Fibroblast of villous mesenchyme (primary cell): ENCODE measurements around the gene HMGCS1. TPM values are rescaled to one million over a fixed set of nuclear protein-coding genes. Genes with fewer than 3 reads are reported as not detected.

Experiments used
- DNase-seq: peaks from one replicate; pipeline ENCODE4 v3.0.0-alpha.2; 2010; ENCODE audit warnings: low read depth
- H3K4me3 ChIP-seq: 2 replicates; pipeline ENCODE4 v1.5.1; 2011; ENCODE audit warnings: low read depth, mild to moderate bottlenecking, low read length
- total RNA-seq: library from RNA; depleted of rRNA; stranded (reverse); fragments of >200 nt; gene quantifications from 2 replicates; pipeline ENCODE4 v1.2.3, GENCODE V29; 2012
- TF ChIP-seq, protein P1 (sequence below): IDR thresholded peaks from 2 replicates; pipeline ENCODE4 v1.5.1; 2012; ENCODE audit warnings: low read depth, mild to moderate bottlenecking, low read length; ENCODE audit not compliant: insufficient read depth

The HMGCS1 gene
- total RNA-seq, 1 donor, result 220 TPM

DNA sequence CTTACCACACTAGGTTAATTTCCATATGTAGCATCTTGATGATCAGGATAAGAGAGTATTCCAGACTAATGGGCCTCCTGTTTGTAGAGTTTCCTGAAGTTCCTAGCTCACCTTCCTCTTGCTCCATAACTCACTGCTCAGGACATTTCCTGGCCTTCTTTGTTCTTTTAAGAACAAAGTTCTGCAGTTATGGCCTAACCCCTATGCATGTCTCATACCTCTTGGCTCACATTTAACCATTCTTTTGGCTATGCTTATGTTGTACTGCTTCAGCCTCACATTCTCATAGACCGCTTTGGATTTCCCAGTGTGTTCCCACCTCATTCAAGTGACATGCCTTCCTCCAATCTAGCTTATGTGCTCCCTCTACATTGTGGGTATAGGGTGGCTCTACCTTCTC, 40.5 kb upstream of the HMGCS1 start:
- no peak for DNase-seq
- no peak overlapping the region for H3K4me3 ChIP-seq
- TF ChIP-seq, protein P1, sequence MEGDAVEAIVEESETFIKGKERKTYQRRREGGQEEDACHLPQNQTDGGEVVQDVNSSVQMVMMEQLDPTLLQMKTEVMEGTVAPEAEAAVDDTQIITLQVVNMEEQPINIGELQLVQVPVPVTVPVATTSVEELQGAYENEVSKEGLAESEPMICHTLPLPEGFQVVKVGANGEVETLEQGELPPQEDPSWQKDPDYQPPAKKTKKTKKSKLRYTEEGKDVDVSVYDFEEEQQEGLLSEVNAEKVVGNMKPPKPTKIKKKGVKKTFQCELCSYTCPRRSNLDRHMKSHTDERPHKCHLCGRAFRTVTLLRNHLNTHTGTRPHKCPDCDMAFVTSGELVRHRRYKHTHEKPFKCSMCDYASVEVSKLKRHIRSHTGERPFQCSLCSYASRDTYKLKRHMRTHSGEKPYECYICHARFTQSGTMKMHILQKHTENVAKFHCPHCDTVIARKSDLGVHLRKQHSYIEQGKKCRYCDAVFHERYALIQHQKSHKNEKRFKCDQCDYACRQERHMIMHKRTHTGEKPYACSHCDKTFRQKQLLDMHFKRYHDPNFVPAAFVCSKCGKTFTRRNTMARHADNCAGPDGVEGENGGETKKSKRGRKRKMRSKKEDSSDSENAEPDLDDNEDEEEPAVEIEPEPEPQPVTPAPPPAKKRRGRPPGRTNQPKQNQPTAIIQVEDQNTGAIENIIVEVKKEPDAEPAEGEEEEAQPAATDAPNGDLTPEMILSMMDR, result no peak

DNA sequence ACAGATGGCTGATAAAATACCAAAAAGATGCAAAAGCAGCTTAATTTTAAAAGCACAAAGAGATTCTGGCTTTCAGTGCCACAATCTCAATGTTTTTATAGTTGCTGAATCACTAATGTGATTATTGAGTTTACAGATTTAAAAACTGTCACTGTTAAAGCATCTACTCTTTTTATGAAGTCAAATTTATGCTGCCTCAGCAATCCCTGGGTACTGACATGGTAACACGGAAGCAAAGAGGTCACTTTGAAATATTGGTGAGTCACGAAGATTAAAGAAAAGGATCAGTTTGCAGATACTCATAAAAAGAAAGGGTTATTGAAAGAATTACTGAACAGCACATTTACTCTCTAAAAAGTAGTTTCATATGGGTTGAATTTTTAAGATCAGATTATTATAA, 39.7 kb upstream of the HMGCS1 start:
- DNase-seq, result no peak
- TF ChIP-seq, protein P1, result no peak
- H3K4me3 ChIP-seq, result no peak overlapping the region

DNA sequence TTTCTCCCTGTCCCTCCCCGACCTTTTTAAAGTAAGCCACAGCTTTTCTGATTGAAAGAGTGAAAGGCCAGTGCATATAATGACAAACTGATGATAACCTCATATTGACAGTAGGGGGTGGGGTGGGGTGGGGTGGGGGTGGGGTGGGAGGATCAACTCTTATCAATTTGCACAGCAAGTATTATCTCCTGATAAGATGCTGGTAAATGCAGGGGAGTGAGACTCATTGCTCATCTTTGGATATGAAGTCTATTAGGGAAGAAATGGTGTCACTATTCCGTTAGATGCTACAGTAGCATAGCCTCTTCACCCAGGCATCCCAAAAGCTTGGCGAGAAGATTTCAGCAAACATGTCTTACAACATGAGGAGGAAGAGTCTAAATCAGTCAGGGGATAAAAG, 38.9 kb upstream of the HMGCS1 start:
- no peak overlapping the region for H3K4me3 ChIP-seq
- TF ChIP-seq, protein P1, result no peak
- no peak for DNase-seq

DNA sequence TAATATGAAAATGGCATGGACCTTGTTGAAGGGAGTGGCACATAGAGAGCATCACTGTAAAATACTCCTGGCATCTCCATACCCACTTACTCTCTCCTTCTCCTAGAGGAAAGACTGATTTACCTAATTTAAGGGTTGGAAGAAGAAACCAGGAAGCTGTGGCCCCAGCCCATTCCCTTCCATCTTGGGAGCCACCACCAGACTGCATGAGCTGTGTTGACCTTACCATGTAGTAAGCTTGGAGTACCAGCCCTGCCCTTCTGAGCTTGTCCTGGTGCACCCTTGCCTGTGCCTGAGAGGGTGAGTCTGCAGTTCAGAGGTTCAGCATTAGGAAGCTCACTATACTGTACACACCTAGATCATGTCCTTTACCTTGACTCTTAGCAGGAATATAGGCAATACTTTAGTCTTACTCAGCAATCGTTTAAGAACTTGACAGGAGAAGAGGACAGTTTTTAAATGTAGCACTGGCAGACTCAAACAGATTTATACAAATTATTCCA, 35.7 kb upstream of the HMGCS1 start:
- H3K4me3 ChIP-seq, result no peak overlapping the region
- TF ChIP-seq, protein P1, result no peak
- DNase-seq, result no peak

DNA sequence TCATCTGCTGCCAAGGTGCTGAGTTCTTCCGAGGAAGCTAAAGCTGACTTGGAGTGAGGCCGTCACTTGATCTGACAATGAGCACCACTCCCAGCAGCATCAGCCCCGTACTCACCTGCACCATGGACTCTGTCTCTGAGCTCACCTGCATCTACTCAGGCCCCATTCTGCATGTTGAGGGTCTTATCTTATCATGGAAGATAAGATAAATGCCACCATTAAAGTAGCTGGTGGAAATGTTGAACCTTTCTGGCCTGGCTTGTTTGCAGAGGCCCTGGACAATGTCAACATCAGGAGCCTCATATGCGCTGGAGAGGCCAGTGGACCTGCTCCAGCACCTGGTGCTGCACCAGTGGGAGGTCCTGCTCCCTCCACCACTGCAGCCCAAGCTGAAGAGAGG, 35.0 kb upstream of the HMGCS1 start:
- H3K4me3 ChIP-seq, result no peak overlapping the region
- TF ChIP-seq, protein P1, result no peak
- no peak for DNase-seq

DNA sequence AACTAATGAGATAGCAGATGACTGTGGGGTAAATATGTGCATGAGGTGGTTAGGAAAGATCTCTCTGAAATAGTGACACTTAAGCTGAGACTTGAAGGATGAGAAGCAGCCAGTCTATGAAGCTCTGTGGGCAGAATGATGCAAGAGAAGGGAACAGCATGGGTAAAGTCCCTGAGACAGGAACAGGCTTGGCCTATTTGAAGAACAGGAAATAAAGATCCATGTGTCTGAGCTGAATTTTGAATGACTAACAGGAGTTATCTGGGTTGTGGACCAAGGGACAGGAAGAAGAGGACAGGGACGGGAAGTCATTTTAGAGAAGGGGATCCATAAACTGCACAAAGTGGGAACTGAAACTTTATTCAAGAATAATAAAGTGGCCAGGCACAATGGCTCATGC, 25.6 kb upstream of the HMGCS1 start:
- TF ChIP-seq, protein P1, result no peak
- no peak for DNase-seq
- H3K4me3 ChIP-seq, result no peak overlapping the region

DNA sequence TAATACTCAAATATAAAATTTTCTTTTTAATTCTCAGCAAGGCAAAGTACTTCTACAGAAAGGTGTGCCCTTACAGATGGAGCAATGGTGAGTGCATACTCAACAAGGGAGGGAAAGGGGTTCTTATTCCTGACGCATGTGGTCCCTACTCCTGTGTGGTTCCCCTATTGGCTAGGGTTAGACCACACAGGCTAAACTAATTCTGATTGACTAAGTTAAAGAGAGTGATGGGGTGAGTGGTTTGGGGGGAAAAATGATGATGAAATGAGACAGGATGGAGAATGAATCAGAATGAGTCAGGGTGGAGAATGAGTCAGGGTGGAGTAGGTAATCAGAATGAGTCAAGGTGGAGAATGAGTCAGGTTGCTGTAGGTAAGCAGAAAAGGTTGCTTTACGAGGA, 22.9 kb upstream of the HMGCS1 start:
- H3K4me3 ChIP-seq, result no peak overlapping the region
- DNase-seq, result no peak
- TF ChIP-seq, protein P1, result no peak
